GM21529 (cell line): ENCODE results near the gene KRTAP12-3.
"Not testable (repeated sequence)": the region's sequence is repeated elsewhere in the genome, so short reads cannot be mapped to it uniquely, and the experiment has no call there.

Experiments used
- ATAC-seq: cut with Tn5 transposase; IDR thresholded peaks from one replicate; pipeline ENCODE4 v1.9.1; 2021; ENCODE audit not compliant: unreplicated experiment

The KRTAP12-3 gene

DNA sequence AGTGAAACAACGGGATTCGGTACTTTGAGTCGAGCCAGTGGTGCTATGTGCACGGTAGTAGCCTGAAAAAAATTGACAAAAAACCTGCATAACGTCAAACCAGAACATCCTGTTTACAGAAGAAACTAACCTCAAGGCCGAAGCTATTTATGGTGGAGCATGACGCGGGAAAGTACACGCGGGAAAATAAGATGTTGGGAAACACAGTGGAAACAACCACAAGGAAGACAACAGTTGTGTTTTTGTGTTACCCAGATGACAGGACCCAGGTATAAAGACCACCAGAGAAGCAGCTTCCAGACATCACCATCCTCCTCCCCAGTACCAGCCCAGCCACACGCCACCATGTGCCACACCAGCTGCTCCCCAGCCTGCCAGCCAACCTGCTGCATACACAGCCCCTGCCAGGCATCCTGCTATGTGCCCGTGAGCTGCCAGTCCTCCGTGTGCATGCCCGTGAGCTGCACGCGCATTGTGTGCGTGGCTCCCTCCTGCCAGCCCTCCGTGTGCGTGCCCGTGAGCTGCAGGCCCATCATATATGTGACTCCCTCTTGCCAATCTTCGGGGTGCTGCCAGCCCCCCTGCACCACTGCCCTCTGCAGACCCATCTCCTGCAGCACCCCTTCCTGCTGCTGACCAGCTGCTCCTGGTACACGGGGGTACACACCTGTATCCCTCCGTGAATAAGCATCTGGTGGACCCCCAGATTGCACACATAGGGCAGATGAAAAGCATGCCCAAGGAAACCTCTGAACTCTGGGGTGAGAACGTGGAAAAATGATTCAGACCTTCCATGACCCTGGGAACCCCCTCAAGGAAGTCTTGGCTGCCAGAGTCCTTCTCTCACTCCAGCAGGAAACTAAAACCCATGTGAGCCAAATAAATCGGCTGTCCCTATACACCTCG, at the start of gene KRTAP12-3:
Gene KRTAP12-3, plus strand, starts transcription at position 298 of the 906 bp plus-strand sequence. Its CDS starts 48 bp downstream, at position 346.
- no peak for ATAC-seq

DNA sequence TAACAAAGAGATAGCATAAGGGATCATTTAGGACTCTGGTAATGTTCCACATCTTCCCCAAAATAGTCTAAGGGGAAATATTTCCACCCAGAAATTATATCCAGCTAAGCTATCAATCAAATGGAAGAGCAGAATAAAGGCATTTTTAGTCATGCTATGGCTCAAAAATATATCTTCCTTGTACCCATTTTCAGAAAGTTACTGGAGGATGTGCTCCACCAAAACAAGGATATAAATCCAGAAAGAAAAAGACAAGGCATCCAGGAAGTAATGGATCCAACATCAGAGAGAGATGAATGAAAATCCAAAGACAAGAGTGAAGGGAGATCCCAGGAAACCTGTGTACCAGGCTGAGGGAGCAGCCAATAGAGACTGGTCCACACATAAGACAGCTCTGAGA, 48.5 kb upstream of the KRTAP12-3 start:
- ATAC-seq: no peak

DNA sequence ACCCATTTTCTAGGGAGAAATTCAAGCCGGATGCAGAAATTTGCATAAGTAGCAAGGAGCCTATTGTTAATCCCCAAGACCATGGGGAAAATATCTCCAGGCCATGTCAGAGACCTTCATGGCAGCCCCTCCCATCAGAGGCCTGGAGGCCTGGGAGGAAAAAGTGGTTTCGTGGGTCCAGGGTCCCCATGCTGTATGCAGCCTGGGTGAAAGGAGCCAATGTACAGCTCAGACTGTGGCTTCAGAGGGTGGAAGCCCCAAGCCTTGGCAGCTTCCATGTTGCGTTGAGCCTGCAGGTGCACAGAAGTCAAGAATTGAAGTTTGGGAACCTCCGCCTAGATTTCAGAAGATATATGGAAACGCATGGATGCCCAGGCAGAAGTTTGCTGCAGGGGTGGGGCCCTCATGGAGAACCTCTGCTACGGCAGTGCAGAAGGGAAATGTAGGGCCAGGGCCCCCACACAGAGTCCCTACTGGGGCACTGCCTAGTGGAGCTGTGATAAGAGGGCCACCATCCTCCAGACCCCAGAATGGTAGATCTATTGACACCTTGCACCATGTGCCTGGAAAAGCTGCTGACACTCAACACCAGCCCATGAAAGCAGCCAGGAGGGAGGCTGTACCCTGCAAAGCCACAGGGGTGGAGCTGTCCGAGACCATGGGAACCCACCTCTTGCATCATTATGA, 47.4 kb upstream of the KRTAP12-3 start:
- not testable (repeated sequence) for ATAC-seq

DNA sequence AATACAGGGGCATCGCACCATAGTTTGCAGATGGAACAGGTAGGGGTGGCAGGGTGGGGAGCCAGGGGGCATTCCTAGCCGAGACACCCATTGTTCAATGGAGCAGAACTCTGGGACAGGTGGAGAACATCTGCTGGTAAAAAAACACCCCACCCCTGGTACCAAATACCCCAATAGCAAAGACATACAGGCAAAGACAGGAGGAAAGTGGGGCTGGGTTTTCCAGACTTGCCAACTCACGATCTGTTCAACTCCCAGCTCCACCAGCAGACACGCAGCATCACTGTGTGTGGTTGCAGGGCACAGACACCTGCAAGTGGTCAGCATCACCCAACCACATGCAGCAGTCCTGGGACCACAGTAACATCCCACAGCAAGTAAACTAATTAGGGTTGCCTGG, 46.2 kb upstream of the KRTAP12-3 start:
- no peak for ATAC-seq

DNA sequence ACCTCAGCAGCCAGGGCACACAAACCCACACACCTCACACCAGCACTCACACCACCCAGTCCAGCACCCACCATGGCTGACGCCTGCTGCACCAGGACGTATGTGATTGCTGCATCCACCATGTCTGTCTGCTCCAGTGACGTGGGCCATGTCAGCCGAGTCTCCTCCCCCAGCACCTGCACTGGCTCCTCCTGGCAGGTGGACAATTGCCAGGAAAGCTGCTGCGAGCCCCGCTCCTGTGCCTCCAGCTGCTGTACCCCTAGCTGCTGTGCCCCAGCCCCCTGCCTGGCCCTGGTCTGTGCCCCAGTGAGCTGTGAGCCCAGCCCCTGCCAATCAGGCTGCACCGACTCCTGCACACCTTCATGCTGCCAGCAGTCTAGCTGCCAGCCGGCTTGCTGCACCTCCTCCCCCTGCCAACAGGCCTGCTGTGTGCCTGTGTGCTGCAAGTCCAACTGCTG, 45.7 kb upstream of the KRTAP12-3 start, which contains the start of gene KRTAP10-8:
Gene KRTAP10-8, plus strand, starts transcription at position 51 of the 458 bp plus-strand sequence. Its CDS starts 22 bp downstream, at position 73.
- no peak for ATAC-seq

- no peak for ATAC-seq
Measured at GRCh38 chr21:44612669-44613229, 45.0 kb upstream of the KRTAP12-3 start.

GRCh38 chr21:44613386-44614155, 44.2 kb upstream of the KRTAP12-3 start:
- no peak for ATAC-seq

DNA sequence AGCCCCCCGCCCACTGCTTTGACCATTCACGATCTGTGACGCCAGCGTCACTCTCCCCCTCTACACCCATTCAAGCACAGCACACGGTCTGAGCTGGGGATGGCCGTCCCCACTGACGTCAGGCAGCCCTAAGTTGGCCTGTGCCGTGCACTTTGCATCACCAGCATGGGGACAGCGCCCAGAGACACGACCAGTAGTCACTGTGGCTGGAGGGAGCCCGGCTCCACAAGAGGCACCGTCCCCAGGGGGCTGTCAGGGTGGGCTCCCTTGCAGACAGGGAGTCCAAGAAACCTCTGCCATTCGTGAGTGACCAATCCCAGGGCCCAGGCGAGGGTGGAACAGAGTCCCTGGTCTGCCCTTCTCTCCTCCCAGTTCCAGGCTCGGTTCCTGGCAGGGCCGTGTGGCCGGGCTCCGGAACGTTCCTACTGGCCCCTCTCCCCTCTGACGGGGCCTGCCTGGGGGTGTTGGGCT, 43.5 kb upstream of the KRTAP12-3 start:
- no peak for ATAC-seq

DNA sequence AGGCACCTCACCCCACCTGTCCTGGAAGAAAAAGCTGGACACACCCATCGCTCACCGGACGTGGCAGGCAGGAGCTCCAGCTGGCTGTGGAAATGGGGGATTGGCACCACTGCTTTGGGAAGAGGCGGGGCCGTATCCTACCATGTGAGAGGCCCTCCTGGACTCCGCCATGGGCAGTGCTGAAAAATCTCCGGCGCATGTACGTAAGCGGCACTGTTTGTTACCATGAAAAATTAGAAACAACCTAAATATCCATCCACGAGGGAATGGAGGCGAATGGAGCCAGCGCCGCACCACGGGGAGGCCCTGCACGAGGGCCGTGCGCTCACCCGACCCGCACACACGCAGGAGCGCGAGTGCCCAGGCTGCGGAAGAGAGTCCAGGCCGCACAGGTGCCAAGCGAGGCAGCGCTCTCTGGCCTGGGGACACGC, 42.8 kb upstream of the KRTAP12-3 start:
- no peak for ATAC-seq

DNA sequence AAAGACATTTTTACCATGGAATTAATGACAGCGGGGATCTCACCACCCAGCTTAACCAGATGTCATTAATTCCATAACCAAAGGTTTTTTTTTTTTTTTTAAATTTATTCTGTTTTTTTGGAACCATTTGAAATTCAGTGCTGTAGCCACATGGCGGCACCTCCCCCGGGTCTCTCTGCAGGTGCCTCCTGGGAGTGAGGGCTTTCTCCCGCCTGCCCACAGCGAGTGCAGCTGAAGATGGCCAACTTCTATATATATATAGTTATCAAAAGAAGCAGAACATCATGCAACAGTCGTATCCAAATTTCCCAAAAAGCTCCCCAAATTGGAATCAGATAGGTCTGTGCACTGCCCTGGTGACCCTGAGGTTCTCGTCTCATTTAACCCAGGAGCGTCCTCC, 42.3 kb upstream of the KRTAP12-3 start:
- no peak for ATAC-seq

GRCh38 chr21:44615911-44616590, 41.7 kb upstream of the KRTAP12-3 start:
- no peak for ATAC-seq

- ATAC-seq: no peak
Measured at GRCh38 chr21:44616591-44616926, 41.2 kb upstream of the KRTAP12-3 start.

DNA sequence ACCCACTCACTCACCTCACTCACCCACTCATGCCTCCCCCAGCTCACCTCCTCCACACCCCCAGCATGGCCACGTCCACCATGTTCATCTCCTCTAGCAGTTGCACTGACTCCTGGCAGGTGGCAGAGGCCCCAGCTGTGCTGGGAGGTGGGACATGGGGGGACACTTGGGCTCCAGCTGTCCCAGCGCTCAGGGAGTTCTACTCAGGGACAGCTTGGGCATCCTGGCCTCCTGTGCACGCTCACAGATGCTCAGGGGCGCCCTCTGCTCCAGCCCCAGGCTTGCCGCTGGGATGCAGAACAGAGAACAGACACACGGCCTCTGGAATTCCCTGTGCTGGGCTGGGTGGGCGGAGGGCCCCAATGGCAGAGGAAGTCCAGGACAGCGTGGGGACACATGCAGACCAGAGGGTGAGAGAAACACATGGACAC, 40.6 kb upstream of the KRTAP12-3 start:
- ATAC-seq: no peak

DNA sequence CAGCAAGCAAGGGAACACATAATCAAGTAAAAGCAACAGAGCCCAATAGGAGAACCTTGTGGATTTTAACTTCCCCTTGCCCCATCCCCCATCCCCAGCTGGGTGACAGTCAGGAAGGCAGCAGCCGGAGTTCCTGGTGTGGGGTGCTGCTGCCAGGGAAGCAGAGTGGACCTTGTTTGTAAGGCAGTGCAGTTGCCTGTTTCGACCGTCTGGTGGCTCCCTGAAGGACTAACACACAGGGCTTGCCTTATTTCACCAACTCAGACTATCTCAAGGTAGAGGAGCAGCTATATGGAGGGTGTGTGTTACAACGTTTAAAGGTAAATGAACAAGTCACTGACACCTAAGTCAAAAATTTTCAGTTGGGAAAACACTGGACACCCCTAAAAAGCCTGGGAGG, 39.2 kb upstream of the KRTAP12-3 start:
- ATAC-seq: no peak

DNA sequence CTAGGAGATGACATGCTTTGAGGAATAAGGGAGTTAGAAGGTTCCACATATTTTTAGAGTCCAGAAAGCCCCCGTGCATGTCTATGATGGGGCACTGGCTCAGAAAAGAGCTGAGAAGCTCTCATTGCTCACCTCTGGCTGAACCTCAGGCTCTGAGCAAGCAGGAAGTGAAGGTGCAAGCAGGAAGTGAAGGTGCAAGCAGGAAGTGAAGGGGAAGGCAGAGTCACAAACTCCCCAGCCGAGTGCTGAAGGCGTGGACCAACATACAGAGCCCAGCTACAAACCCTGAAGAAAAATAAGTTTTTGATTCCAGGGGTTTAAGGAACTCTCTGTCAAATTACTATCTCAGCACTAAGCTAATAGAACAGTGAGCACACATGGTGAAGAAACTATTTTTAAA, 38.8 kb upstream of the KRTAP12-3 start:
- ATAC-seq: no peak

DNA sequence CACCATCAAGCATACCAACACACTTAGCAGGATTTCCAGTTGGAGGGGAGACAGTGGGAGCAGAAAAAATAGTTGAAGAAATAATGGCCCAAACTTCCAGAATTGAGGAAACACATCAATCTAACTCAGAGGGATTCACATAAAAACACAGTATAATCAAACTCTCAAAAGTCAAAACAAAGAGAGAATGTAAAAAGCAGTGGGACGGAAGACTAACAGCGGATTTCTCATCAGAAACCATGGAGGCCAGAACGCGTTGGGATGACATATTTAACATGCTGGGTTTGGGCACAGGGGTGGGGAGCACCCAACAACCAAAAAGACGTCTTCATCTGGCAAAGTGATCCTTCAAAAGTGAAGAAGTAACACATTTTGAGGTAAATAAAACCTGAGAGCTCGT, 37.8 kb upstream of the KRTAP12-3 start:
- no peak for ATAC-seq

DNA sequence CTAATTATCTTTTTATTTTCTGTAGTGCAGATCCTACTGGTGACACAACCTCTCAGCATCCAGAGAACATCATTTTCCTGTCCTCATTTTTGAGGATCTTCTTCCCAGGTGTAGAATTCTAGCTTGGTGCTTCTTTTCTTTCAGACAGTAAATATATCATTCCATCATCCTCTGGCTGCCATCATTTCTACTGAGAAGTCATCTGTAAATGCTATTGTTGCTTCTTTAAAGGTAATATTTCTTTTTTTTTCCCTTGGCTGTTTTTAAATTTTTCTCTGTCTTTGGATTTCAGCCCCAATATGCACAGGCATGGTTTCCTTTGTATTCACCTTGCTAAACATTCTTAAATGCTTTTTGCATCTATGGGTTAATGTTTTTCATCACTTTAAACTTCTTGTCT, 34.2 kb upstream of the KRTAP12-3 start:
- no peak for ATAC-seq

DNA sequence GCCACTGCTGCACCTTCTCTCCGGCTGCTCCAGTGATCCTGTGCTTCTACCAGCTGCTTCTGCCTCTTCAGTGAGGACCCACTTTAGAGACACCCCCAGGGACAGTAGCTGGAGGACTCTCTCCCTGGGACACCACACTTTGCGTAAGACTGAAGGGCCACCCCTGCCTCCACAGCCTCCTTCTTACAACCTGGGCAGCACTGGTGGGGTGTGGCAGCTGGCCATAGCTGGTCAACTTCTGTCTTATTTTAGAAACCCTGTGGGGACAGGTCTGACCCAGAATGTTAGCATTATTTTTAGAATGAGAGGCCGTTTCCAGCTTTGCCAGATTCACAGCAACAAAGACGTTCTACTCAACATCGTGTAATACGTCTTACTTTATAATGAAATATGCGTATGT, 32.0 kb upstream of the KRTAP12-3 start:
- ATAC-seq: no peak

GRCh38 chr21:44626262-44626661, 31.5 kb upstream of the KRTAP12-3 start:
- no peak for ATAC-seq

DNA sequence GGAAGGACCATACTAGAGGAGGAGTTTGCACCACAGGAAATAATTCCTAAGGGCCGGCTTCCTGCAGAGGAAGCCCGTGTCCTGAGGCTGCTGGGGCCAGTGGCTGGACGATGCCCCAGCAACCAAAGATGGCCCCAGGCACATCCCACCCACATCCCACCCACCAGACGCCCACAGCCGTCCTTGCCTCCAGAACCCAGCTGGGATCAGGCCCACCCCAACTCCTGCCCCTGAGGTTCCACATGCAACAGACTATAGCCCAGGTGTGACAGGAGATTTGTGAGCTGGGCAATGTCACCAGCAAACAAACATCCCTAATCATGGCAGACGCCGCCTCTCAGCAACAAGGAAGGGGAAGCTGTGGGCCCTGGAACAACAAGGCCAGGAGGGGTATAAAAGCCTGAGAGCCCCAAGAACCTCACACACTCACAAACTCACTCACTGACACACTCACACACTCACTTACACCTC, 31.0 kb upstream of the KRTAP12-3 start, which contains the start of gene KRTAP10-9:
Gene KRTAP10-9, plus strand, starts transcription at position 421 of the 471 bp plus-strand sequence. CDS start 79 bp downstream, outside the sequence.
- no peak for ATAC-seq
